Smooth muscle cell of trachea (primary cell): Measurements from ENCODE around the gene OR6K3. TPM values are rescaled to one million over a fixed set of nuclear protein-coding genes. Genes with fewer than 3 reads are reported as not detected.

Experiments used
- total RNA-seq: library from RNA; depleted of rRNA; stranded (reverse); fragments of >200 nt; gene quantifications from 2 replicates; pipeline ENCODE4 v1.2.1, GENCODE V29; 2014

Gene OR6K3, protein sequence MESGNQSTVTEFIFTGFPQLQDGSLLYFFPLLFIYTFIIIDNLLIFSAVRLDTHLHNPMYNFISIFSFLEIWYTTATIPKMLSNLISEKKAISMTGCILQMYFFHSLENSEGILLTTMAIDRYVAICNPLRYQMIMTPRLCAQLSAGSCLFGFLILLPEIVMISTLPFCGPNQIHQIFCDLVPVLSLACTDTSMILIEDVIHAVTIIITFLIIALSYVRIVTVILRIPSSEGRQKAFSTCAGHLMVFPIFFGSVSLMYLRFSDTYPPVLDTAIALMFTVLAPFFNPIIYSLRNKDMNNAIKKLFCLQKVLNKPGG
- under 0.01 TPM in 1 of 2 replicates, not detected in the other for total RNA-seq

GRCh38 chr1:158720620-158721019, at the start of gene OR6K3:
Gene OR6K3 (minus strand): TSS chr1:158720720. CDS start chr1:158718115, 2,605 bp downstream.

DNA sequence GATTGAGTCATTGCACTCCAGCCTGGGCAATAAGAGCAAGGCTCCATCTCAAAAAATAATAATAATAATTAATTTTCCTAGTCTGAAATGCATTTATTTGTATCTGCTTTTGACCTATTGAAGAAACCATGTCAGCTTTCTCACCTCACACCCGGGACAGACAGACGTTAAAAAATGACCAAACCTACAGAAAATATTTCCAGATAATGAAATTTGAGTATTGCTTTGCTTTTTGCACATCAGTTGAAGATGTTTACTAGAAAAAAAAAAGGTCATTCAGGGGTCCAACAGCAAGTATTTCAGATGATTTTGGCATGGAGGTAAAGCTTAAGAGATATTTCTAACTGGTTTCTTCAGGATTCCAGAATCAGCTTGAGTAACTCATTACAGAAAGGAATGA, 33.9 kb upstream of the OR6K3 start, which contains the start of gene OR6K6:
TSS of gene OR6K6 (plus strand) at position 301 of the 400 bp plus-strand sequence. CDS start 168 bp downstream, outside the sequence.

DNA sequence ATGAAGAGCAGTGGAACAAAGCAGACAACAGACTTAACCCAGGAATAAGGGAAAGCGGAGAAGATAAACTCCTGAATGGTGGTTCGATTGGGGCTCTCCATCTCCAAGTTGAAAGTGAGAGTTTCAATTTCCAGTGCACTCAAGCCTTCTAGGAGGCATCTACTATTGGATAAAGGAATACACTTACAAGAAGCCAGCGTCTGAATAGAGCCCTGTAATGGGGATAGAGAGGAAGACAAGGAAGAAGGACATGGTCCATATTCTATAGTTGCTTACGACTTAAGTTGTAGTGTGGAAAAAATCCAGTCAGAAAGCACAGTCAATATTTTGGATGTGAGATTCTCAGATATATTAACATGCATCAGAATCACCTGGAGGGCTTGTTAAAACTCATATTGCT, 20.0 kb downstream of the OR6K3 start, which contains the start of gene OR6K2:
TSS of gene OR6K2 (minus strand) at position 101 of the 400 bp plus-strand sequence. CDS start at position 101, 0 bp downstream.

GRCh38 chr1:158686111-158687009, 34.2 kb downstream of the OR6K3 start, which contains the start of gene SPTA1:
Gene SPTA1 (minus strand): TSS chr1:158686715. CDS start chr1:158686517, 198 bp downstream.

Other genes with a start within 250 kb of the OR6K3 start
- not detected in 2 replicates for gene OR10R2, start 248.5 kb downstream of the OR6K3 start, total RNA-seq
- not detected in 2 replicates for gene OR6Y1, start 166.3 kb downstream of the OR6K3 start, total RNA-seq
- not detected in 2 replicates for gene OR6P1, start 150.1 kb downstream of the OR6K3 start, total RNA-seq
- not detected in 2 replicates for gene OR10X1, start 140.8 kb downstream of the OR6K3 start, total RNA-seq
- not detected in 2 replicates for gene OR10Z1, start 115.5 kb downstream of the OR6K3 start, total RNA-seq
- under 0.01 TPM in 2 replicates for gene SPTA1, start 34.0 kb downstream of the OR6K3 start, total RNA-seq
- gene OR6K2, start 20.1 kb downstream of the OR6K3 start, total RNA-seq = not detected in 2 replicates
- gene OR6K6, start 34.0 kb upstream of the OR6K3 start, total RNA-seq = not detected in 2 replicates
- gene OR6N1, start 51.5 kb upstream of the OR6K3 start, total RNA-seq = not detected in 2 replicates
- not detected in 2 replicates for gene OR6N2, start 60.5 kb upstream of the OR6K3 start, total RNA-seq
- not detected in 2 replicates for gene MNDA, start 110.6 kb upstream of the OR6K3 start, total RNA-seq
- not detected in 2 replicates for gene PYHIN1, start 210.8 kb upstream of the OR6K3 start, total RNA-seq